IMR-90 (cell line): ENCODE data around the gene OBI1.

Source experiments
- CHD1 ChIP-seq: IDR thresholded peaks from 2 replicates; pipeline ENCODE4 v1.6.1; 2012; ENCODE audit warnings: low read depth, low read length, improper control_type of control experiment
- CTCF ChIP-seq: conservative IDR thresholded peaks from 2 replicates; pipeline ENCODE4 v1.5.1; 2012; ENCODE audit warnings: mild to moderate bottlenecking, low read depth, low read length, improper control_type of control experiment
- ELK1 ChIP-seq: fragments of 150-350 bp; IDR thresholded peaks from 2 replicates; pipeline ENCODE4 v1.6.1; 2016; ENCODE audit warnings: low read depth, mild to moderate bottlenecking, low read length, moderate library complexity, borderline replicate concordance
- FOS ChIP-seq: fragments of 150-350 bp; IDR thresholded peaks from 2 replicates; pipeline ENCODE4 v1.6.1; 2016; ENCODE audit warnings: low read depth, low read length
- MAFK ChIP-seq: IDR thresholded peaks from 2 replicates; pipeline ENCODE4 v1.6.1; 2012; ENCODE audit warnings: low read depth, low read length, improper control_type of control experiment
- MAZ ChIP-seq: IDR thresholded peaks from 2 replicates; pipeline ENCODE4 v1.6.1; 2012; ENCODE audit warnings: low read depth, mild to moderate bottlenecking, low read length, improper control_type of control experiment, moderate library complexity, borderline replicate concordance
- MXI1 ChIP-seq: IDR thresholded peaks from 2 replicates; pipeline ENCODE4 v1.6.1; 2012; ENCODE audit warnings: low read depth, mild to moderate bottlenecking, low read length, moderate library complexity, borderline replicate concordance
- POLR2A ChIP-seq: IDR thresholded peaks from 2 replicates; pipeline ENCODE4 v1.6.1; 2012; ENCODE audit warnings: mild to moderate bottlenecking, low read depth, low read length
- RAD21 ChIP-seq: IDR thresholded peaks from 2 replicates; pipeline ENCODE4 v1.6.1; 2012; ENCODE audit warnings: low read length, improper control_type of control experiment
- RCOR1 ChIP-seq: IDR thresholded peaks from 2 replicates; pipeline ENCODE4 v1.6.1; 2012; ENCODE audit warnings: mild to moderate bottlenecking, low read length, improper control_type of control experiment; ENCODE audit not compliant: insufficient replicate concordance
- USF2 ChIP-seq: fragments of 150-350 bp; IDR thresholded peaks from 2 replicates; pipeline ENCODE4 v1.6.1; 2017; ENCODE audit warnings: mild to moderate bottlenecking, antibody characterized with exemption, low read length, low read depth

- no peak for TF ChIP-seq FOS
- TF ChIP-seq POLR2A: no peak
- TF ChIP-seq MAZ: no peak
- no peak for TF ChIP-seq CTCF
- TF ChIP-seq MXI1: no peak
- TF ChIP-seq MAFK: no peak
- TF ChIP-seq RAD21: no peak
- TF ChIP-seq USF2: no peak
- no peak for TF ChIP-seq RCOR1
- no peak for TF ChIP-seq ELK1
- no peak for TF ChIP-seq CHD1
Measured at GRCh38 chr13:78601874-78602560, 56.9 kb downstream of the OBI1 start.
